B cell (primary cell): ENCODE results near the gene ETNPPL. TPM values are rescaled to one million over a fixed set of nuclear protein-coding genes. Genes with fewer than 3 reads are reported as not detected.

ENCODE experiments used
- ATAC-seq: fragments of 200-7000 bp; cut with Tn5 transposase; one replicate; pipeline ENCODE4 v1.10.0; 2021; ENCODE audit warnings: low read depth, mild to moderate bottlenecking, moderate number of reproducible peaks, moderate library complexity
- CTCF ChIA-PET: fragments of 350-600 bp; sonication (Branson Sonifier 250); formaldehyde crosslinking; loops from one replicate; lab custom pipeline; 2021; ENCODE audit warnings: antibody characterized with exemption, inconsistent platforms; lab: Charles Lee
- POLR2A ChIA-PET: fragments of 350-600 bp; sonication (Branson Sonifier 250); formaldehyde crosslinking; loops from one replicate; lab custom pipeline; 2021; ENCODE audit warnings: antibody characterized with exemption; lab: Charles Lee
- DNase-seq: peaks from one replicate; pipeline ENCODE4 v3.0.0; 2013
- H2AFZ ChIP-seq: 2 replicates; pipeline ENCODE4 v1.6.1; 2012; ENCODE audit warnings: mild to moderate bottlenecking, low read depth, low read length; ENCODE audit not compliant: insufficient read depth, poor library complexity, severe bottlenecking
- H3K27ac ChIP-seq, 2 donors: 1 replicate in 1 of 2; 2 replicates in 1 of 2; pipeline ENCODE4 v1.5.1; 2012 to 2013; ENCODE audit warnings: low read length in 2 of 2, mild to moderate bottlenecking in 2 of 2, moderate library complexity in 1 of 2
- H3K27me3 ChIP-seq, 4 experiments: fragments of 200-600 bp in 1 of 4; sonication (generic) in 1 of 4; replicated peaks in 1 of 4; 1 replicate in 2 of 4; 2 replicates in 2 of 4; pipeline versions ENCODE4 v1.6.1 to v1.7.0; 2013 to 2016; ENCODE audit warnings: low read length in 3 of 4, mild to moderate bottlenecking in 2 of 4, mixed read lengths in 1 of 4, moderate library complexity in 1 of 4; ENCODE audit not compliant: insufficient read depth in 4 of 4, control insufficient read depth in 3 of 4; ENCODE audit errors: control extremely low read depth in 1 of 4
- H3K36me3 ChIP-seq, 2 experiments: replicated peaks in 1 of 2; 1 replicate in 1 of 2; 2 replicates in 1 of 2; pipeline versions ENCODE4 v1.6.1 to v1.7.1; 2013; ENCODE audit warnings: low read length in 1 of 2; ENCODE audit not compliant: insufficient read depth in 2 of 2, control insufficient read depth in 1 of 2; ENCODE audit errors: control extremely low read depth in 1 of 2, extremely low read depth in 1 of 2
- H3K4me1 ChIP-seq, 2 donors: fragments of 200-600 bp in 1 of 2; sonication (generic) in 1 of 2; 1 replicate in 1 of 2; 2 replicates in 1 of 2; pipeline versions ENCODE4 v1.5.1 to v1.6.1; 2013 to 2017; ENCODE audit warnings: low read length in 2 of 2; ENCODE audit not compliant: control insufficient read depth in 2 of 2, insufficient read depth in 2 of 2
- H3K4me2 ChIP-seq: replicated peaks from 2 replicates; pipeline ENCODE3; 2012; ENCODE audit warnings: mild to moderate bottlenecking, low read depth, low read length; ENCODE audit not compliant: poor library complexity, severe bottlenecking
- H3K4me3 ChIP-seq, 5 experiments: fragments of 200-600 bp in 1 of 5; sonication (generic) in 1 of 5; 1 replicate in 3 of 5; 2 replicates in 2 of 5; pipeline versions ENCODE4 v1.5.1 to v1.7.0; 2011 to 2016; ENCODE audit warnings: low read length in 4 of 5, mild to moderate bottlenecking in 4 of 5, low read depth in 2 of 5, control low read depth in 1 of 5, moderate library complexity in 1 of 5; ENCODE audit not compliant: insufficient read depth in 1 of 5; ENCODE audit errors: control extremely low read depth in 1 of 5, extremely low read depth in 1 of 5
- H3K79me2 ChIP-seq: fragments of 200-600 bp; sonication (generic); one replicate; pipeline ENCODE4 v1.6.0; 2016; ENCODE audit warnings: low read length; ENCODE audit not compliant: control insufficient read depth, insufficient read depth
- H3K9ac ChIP-seq: fragments of 200-600 bp; sonication (generic); 2 replicates; pipeline ENCODE4 v1.6.1; 2017; ENCODE audit warnings: mild to moderate bottlenecking, low read length, moderate library complexity
- H3K9me3 ChIP-seq, 3 donors: one replicate each; pipeline versions ENCODE4 v1.6.1 to v1.7.1; 2013; ENCODE audit warnings: low read length in 2 of 3; ENCODE audit not compliant: control insufficient read depth in 2 of 3, insufficient read depth in 1 of 3; ENCODE audit errors: control extremely low read depth in 1 of 3
- H4K20me1 ChIP-seq: 2 replicates; pipeline ENCODE4 v1.6.0; 2012; ENCODE audit warnings: mild to moderate bottlenecking, low read length; ENCODE audit not compliant: insufficient read depth, control insufficient read depth, poor library complexity, severe bottlenecking
- H3K27ac Mint-ChIP-seq: one replicate; pipeline ENCODE4 v1.8.0; 2021; ENCODE audit warnings: mixed read lengths
- H3K27me3 Mint-ChIP-seq: one replicate; pipeline ENCODE4 v1.8.0; 2021; ENCODE audit warnings: mixed read lengths
- H3K4me1 Mint-ChIP-seq: one replicate; pipeline ENCODE4 v1.8.0; 2021; ENCODE audit warnings: mixed read lengths
- H3K4me3 Mint-ChIP-seq: one replicate; pipeline ENCODE4 v1.8.0; 2021; ENCODE audit warnings: mixed read lengths
- H3K9me3 Mint-ChIP-seq: one replicate; pipeline ENCODE4 v1.8.0; 2022; ENCODE audit warnings: mixed read lengths; ENCODE audit not compliant: insufficient read depth
- EZH2 ChIP-seq: IDR thresholded peaks from 2 replicates; pipeline ENCODE4 v1.6.1; 2012; ENCODE audit warnings: borderline replicate concordance, low read depth, mild to moderate bottlenecking, moderate library complexity, low read length; ENCODE audit not compliant: insufficient read depth, poor library complexity, severe bottlenecking
- WGBS: methylation state at CpG from one replicate; pipeline ENCODE4 v1.1.5; 2013; ENCODE audit warnings: missing lambda C conversion rate; ENCODE audit not compliant: insufficient coverage; 5-methylcytosine and 5-hydroxymethylcytosine counted together
- intact Hi-C: fragments of 100-400 bp; cut with micrococcal nuclease; formaldehyde crosslinking; loops from one replicate; pipeline ENCODE4 v1.10.0; 2022
- polyA plus RNA-seq: library from polyadenylated mRNA; depleted of rRNA; stranded (reverse); fragments of >200 nt; gene quantifications from 2 replicates; pipeline ENCODE4 v1.2.3, GENCODE V29; 2012
- total RNA-seq, 2 donors: library from RNA; stranded (reverse); fragments of 120-200 nt in 1 of 2; gene quantifications; 1 replicate in 1 of 2; 2 replicates in 1 of 2; pipeline versions ENCODE4 v1.2.3 to v1.2.4, GENCODE V29; 2013 to 2022
- TF ChIP-seq, protein P1 (sequence below): fragments of 200-600 bp; IDR thresholded peaks from one replicate; pipeline ENCODE4 v1.8.0; 2022; ENCODE audit warnings: antibody characterized with exemption, mild to moderate bottlenecking

Gene ETNPPL
- total and polyA plus RNA-seq, 2 donors (not counting 1 experiment from before 2014, with no cell fraction given): not detected

DNA sequence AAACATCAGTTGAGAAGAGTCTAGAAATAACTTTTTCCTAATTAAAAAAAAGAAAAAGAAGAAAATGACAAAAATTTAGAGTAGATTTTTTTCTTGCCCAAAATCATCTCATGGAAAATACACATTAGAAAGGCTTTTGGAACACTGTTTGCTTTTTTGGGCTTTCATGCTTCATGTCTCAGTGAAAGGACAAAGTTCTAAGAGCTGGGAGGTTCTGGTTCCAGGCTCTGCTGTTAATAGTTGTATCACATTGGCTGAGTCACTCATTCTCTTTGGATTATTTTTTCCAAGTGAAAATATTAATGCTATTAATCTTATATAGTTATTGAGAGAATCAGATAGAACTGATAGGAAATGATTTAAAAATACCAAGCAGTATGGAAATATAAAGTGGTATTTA, 32.9 kb upstream of the ETNPPL start:
- H3K27ac Mint-ChIP-seq: no peak overlapping the region
- ChIA-PET CTCF (no interaction called here), POLR2A (no interaction called here)
- no peaks in the 10 kb centered on the region for H3K4me1 Mint-ChIP-seq
- H3K79me2 ChIP-seq: no peaks in the 10 kb centered on the region
- H3K36me3 ChIP-seq: no peaks in the 10 kb centered on the region
- H4K20me1 ChIP-seq: no peaks in the 10 kb centered on the region
- intact Hi-C loops: no loop called here
- H2AFZ ChIP-seq: no peak overlapping the region
- DNase-seq: no peak
- no peak overlapping the region for H3K4me3 Mint-ChIP-seq
- no peaks in the 10 kb centered on the region for H3K4me1 ChIP-seq
- no peak overlapping the region for H3K4me3 ChIP-seq
- no peak for ATAC-seq
- H3K9me3 Mint-ChIP-seq: no peaks in the 10 kb centered on the region
- no peak overlapping the region for H3K4me2 ChIP-seq
- TF ChIP-seq, protein P1, sequence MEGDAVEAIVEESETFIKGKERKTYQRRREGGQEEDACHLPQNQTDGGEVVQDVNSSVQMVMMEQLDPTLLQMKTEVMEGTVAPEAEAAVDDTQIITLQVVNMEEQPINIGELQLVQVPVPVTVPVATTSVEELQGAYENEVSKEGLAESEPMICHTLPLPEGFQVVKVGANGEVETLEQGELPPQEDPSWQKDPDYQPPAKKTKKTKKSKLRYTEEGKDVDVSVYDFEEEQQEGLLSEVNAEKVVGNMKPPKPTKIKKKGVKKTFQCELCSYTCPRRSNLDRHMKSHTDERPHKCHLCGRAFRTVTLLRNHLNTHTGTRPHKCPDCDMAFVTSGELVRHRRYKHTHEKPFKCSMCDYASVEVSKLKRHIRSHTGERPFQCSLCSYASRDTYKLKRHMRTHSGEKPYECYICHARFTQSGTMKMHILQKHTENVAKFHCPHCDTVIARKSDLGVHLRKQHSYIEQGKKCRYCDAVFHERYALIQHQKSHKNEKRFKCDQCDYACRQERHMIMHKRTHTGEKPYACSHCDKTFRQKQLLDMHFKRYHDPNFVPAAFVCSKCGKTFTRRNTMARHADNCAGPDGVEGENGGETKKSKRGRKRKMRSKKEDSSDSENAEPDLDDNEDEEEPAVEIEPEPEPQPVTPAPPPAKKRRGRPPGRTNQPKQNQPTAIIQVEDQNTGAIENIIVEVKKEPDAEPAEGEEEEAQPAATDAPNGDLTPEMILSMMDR: no peak
- no peak for TF ChIP-seq EZH2
- no peaks in the 10 kb centered on the region for H3K9me3 ChIP-seq
- no peaks in the 10 kb centered on the region for H3K27me3 ChIP-seq
- no peak overlapping the region for H3K9ac ChIP-seq
- H3K27ac ChIP-seq: no peak overlapping the region
- peaks cover 6% of the 10 kb centered on the region for H3K27me3 Mint-ChIP-seq

DNA sequence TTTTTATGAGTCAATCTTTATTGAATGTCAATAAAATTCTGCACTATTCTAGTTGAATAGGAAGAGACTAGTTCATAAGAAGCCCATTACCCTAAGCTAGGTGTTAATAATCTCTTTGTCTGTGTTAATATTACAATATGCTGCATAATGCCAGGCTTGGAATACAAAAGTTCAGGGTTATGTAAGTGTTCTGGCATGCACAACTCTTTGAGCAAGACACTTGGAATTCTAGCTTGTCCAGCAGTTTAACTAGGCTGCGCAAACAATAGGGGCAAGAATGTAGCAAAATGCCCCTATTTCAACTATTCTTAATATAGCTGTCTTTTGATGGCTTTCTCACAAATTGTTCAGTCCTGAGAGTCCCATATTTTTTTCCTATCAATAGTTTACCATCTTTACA, 31.3 kb upstream of the ETNPPL start:
- DNase-seq: no peak
- intact Hi-C loops: no loop called here
- H4K20me1 ChIP-seq: no peaks in the 10 kb centered on the region
- no peaks in the 10 kb centered on the region for H3K4me1 ChIP-seq
- H3K79me2 ChIP-seq: no peaks in the 10 kb centered on the region
- Mint-ChIP-seq H3K27me3 (peaks cover 5% of the 10 kb centered on the region), H3K9me3 (no peaks in the 10 kb centered on the region), H3K4me3 (no peak overlapping the region), H3K4me1 (no peaks in the 10 kb centered on the region), H3K27ac (no peak overlapping the region)
- no peaks in the 10 kb centered on the region for H3K36me3 ChIP-seq
- H3K4me2 ChIP-seq: no peak overlapping the region
- 100% methylated on average over 1 of the region's 1 CpG for WGBS
- H3K27me3 ChIP-seq: no peaks in the 10 kb centered on the region
- ATAC-seq: no peak
- no peak overlapping the region for H3K4me3 ChIP-seq
- no peak overlapping the region for H3K27ac ChIP-seq
- CTCF ChIA-PET: no interaction called here
- no peak for TF ChIP-seq EZH2
- TF ChIP-seq, protein P1: no peak
- no peak overlapping the region for H3K9ac ChIP-seq
- H3K9me3 ChIP-seq: peaks cover 0 to 3% (median 0%) of the 10 kb centered on the region in 3 donors
- no peak overlapping the region for H2AFZ ChIP-seq
- POLR2A ChIA-PET: no interaction called here
